NCI-H82 treated with DMSO at 0.1 percent for 48 hours (cell line): ENCODE data around the gene MSI2.

Source experiments
- DNase-seq: peaks from one replicate; lab custom pipeline; 2025; ENCODE audit not compliant: unreplicated experiment; lab: John Stamatoyannopoulos, UW

The MSI2 gene

DNA sequence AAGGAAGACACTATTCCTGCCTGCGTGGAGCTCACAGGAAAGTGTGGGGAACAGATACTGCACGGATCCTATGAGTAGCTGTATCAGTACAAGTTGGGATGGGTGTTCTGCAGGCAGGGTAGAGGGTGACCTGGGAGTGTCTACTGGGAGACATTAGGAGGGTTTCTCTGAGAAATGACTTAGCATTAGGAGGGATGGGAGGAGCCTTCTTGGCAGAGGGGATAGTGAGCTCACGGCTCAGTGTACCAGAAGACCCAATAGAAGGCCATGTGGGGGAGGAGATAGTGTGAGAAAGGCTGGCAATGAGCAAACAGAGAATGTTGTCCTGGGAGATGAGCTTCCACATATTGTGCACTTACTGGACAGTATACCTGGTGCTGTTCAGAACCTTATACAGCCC is 109.1 kb downstream of the MSI2 start:
- no peak for DNase-seq

DNA sequence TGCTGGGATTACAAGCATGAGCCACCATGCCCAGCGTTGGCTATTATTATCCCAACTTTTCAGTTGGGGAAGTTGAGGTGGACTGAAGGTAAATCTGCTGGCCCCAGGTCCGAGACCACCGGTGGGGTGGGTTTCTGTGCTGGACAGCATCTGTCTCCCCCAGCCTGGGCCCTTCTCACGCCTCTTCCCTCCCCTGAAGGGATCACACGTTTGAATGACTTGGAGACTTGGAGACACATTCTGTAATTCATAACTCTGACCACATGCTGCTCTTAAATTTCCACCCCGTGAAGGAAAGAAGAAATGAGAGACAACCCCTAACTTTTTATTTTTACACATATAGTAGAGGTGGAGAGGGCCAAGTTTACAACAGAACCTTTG is 109.8 kb downstream of the MSI2 start:
- no peak for DNase-seq

DNA sequence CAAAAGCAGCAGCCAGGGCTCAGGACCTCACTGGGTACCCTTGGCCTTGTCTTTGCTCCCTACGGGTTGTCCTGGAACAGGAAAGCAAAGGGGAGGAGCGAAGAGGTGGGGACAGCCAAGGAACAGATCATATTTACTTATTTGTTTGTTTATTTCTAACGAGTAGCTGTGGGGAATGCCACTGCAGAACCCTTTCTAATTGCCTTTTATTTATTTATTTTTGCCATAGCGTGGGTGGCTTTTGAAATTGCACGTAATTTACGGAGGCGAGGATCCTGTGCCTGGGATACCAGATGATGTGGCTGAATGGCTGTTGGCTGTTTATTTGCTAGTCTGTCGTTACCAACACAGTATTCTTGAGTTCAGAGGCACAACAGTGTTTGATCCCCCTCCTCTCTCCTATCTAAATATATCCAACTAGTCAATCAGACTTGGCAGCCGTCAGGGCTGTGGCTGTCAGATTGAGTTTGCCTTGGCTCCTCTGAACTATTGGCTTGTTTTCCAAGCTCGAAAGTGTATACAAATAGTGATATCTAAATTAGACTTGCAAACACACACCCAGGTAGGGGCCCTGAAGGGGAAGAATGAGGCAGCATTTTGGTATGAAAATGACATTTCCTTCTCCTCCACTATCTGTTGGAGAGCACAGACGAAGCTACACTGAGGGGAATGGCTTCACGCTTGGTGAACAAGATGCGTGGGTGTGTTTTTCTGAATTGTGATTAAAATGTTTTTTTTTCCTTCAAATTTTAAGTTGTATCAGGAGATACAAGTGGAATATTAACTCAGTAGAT is 110.4 kb downstream of the MSI2 start:
- DNase-seq = no peak

DNA sequence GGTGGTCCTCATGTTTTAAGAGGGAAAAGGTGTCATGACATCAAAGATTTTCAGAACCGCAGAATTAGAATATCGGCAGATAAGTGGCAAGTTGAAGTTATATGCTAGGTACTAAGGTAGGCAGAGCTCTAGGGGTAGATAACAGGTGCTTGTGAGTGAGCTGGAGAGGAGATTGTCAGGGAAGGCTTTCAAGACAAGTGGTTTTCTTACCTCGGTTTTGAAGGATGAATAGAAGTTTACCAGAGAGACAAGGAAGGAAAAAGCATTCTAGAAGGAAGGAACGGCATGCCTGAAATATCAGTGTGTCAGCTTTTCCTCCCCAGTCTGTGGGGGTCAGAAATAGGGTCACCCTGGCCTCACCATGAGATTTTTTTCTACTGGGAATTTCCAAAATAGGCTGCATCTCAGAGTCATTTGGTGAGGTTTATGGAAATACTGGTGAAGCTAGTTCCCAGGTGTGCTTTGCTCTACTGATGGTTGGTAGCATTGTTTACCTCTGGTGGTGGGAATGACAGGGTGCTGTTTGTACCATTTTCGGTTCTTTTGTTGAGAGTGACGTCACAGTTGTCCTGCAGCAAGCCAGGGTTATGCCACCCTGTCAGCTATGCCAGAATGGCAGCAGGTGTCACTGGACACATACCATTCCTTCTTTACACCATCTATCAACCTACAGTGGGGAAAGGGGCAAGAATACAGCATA is 112.5 kb downstream of the MSI2 start:
- DNase-seq = no peak

DNA sequence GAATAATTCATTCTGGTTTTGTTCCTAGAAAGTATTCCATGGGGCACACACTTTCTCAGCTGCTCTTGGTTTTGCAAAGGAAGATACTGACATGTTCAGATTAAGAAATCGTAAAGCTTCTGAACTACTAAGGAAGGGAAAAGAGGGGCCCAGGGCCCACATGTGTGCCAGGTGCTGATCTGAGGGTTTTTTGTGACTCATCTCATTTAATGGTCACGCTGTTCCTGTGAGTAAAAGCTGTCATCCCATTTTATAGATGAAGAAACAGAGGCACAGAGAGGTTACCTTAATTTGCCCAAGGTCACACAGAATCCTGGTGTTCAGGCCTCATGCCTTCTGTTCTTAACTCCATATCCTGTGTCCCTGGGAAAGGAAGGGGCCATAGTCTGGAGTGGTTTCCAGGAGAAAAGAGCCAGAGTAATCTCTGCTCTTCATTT is 113.2 kb downstream of the MSI2 start:
- DNase-seq = no peak

DNA sequence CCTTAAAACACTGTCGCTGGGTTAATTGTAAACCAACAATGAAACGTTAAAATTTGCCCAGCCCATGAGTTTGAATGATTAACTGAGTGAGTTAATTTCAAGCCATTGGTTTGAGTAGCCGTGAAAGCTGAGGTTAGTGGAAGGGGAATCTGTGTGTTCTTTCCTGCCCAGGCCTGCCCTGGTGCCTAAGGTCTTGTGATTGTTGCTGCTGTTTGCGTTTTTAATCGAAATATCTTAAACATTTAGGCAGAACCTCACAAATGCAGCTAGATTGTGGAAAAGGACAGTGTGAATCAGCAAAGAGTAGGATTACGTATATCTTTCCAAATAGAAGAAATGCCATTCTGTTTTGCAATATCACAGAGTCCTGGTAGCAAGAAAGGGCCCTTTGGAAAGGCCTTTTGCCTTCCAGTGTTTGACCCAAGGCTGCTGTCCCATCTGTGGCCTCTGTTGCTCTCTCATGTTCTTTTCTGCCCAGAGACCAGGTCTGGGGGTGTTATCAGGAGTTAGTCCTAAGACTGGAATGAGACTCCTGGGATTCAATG is 113.8 kb downstream of the MSI2 start:
- DNase-seq = no peak

DNA sequence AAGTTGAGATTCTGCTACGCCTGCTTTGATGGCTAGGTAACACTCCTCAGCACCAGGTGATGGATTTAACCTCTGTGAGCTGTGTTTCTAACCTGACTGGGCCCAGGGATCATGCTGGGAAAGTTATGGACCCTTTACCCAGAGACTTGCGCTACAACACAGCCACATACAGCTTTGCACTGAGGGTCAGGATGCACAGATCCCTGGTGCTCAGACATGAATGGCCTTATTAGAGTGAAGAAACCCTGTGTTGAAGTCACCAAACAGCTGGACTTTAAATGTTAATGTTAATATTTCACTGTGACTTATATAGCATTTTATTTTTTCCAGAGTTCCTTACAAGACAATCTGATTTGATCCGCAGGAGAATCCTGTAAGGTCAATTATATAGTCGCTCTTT is 114.3 kb downstream of the MSI2 start:
- DNase-seq = no peak

DNA sequence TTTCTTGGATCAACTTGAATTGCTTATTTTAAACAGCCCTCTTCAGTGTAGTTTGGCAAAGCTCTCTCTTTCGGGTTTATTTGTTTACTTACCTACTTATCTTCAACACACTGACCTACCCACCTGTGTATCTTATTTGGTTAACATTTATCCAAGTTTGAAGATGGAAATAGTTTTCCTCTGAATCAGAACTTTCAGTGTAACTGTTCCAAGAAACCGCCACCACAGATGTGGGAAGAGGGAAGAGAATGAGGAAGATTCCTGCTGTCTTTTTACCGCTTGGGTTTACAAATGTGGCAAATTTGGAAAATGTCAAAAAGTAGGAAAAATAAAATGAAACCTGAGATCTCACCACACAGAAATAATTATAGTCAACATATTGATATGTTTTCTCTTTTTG is 115.8 kb downstream of the MSI2 start:
- DNase-seq = no peak

DNA sequence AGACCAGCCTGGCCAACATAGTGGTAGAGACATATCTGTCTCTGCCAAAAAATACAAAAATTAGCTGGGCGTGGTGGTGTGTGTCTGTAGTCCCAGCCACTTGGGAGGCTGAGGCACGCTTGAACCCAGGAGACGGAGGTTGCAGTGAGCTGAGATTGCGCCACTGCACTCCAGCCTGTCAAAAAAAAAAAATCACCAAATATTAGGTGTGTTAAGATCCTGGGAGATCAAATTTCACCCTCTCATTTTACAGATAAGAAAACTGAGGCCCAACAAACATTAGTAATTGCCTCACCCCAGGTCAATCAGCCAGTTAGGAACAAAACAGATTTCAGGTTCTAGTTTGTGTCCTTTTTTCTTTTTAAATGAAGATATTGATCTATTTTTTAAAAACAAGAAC is 116.7 kb downstream of the MSI2 start:
- no peak for DNase-seq

DNA sequence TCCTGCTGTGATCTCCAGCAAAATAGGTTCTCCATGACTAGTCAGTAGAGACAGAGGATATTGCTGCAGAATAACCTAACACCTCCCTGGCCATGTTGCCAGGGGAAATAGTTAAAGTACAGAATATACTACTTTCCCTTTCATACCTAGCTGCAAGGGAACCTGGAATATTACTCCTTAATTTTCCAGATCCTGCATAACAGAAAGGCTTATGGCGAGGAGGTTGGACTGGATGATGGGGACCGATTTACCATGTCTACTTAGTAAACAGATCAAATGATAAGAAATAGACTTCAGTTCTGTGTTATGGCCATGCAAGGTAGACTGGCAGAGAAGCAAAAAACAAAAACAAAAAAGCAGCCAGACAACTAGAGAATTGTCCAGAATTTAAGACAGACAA is 117.4 kb downstream of the MSI2 start:
- DNase-seq = no peak

DNA sequence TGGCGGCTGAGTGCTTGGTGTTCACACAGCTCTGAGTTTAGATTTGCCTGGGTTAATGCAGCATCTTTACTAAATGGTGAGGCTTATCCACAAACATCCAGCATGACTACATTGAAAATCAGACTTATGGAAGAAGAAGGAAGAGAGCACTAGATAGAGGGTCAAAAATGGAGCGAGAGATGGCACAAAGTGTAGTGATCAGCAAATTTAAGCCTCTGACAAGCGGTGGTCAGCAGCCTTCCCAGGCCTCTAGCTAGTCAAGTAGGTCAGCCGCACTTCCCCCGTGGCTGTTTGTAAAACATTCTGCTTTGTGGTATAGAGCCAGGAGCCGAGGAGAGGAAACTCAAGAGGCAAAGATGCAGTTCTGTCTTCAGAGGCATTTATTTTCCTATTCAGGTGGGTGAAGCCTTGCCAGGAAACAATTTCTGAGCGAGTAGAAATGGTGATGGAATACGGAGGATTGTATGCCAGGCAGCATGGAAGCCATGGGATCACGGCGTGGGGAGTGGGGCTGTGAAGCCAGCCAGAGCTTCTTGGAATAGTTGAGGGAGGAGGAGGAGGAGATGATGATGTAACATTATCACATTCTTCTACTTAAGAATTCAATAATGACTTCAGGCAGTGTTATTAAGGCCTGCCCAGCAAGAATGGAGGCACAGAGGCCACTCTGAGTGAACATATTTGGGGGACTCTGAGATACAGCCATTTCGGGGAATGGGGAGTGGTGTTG is 118.9 kb downstream of the MSI2 start:
- no peak for DNase-seq

DNA sequence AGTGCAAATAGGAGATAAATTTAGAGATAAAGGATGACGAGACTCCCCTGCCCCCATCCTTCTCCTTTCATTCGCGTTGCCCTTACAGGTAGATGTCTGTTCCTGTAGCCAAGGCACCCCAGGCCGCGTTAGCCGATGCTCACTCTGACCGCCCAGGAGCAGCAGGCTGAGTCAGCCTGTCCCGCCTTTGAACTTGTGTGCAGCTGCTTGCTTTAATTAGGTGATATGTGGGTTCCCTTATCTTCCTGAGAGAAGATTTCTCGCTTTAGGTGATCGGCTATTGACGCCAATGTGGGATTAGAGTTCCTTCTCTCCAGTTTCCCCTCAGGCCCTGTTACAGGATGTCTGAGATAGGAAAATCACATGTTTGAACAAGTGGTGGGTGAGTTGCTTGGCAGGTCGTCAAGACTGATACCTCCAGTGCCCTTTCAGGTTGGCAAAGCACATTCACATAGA is 119.5 kb downstream of the MSI2 start:
- no peak for DNase-seq

DNA sequence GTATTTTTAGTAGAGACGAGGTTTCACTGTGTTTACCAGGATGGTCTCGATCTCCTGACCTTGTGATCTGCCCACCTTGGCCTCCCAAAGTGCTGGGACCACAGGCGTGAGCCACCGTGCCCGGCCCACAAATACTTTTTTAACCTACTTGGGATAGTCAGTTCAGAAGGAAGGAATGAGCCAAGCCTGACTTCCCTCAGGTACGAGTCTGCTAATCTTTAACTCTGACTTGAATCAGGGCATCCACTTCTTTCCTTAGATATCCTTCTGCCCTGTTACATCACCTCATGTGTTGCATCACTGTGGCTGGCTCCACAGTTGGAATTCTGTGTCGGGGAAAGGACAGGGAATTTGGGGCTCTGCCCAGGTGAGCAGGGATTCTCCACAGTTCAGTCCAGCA is 120.8 kb downstream of the MSI2 start:
- DNase-seq = no peak

DNA sequence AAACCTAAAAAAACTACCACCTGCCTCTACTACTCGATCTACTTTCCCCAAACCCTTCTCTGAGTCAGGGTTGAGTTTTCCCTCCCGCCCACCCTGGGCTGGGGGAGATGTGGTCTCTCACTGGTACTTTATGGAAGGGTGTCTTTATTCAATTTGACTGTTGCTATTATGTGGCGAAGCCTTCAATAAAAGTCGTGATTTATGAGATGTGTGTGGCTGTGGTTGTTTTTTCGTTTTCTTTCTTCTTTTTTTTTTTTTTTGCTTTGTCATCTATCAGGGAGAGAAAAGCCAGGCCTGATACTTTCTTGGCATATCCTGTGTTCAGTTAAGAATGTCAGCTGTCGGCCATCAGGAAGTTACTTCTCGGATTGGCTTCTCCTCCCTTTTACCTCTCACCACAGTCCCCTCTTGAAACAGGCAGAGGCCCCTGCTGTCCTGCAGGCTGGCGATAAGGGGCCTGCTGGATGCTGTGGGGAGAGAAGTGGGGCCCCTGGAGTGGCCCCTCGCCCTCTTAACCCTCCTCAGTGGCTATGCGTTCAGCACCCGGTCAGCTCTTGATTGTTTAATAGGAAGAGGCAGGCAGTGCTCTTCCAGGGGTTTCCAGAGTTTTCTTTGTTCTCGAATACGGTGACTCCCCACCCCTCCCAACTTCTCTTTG is 123.0 kb downstream of the MSI2 start:
- no peak for DNase-seq

DNA sequence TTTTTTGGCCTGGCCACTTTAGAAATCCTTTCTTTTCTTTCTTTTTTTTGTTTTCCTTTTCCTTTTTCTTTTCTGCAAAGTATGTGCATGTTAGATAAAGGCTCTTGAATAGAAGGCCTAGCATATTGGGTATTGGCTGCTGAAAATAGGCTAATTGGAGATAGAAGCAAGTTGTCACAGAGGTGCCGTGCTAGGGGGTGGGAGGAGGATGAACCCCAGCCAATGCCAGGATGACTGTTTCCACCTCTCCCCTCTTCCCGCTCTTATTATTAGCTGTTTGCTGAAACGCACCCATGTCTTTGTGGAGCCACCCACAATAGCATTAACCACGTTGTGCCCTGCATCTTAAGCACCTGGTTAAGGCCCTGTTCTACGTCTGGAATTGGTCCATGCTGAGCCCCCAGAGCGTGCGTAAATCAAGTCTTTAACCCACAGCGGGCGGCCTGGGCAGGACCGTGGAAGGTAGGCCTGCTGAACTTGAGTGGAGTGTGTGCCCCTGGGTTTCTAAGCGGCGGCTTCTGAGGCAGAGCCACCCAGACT is 123.6 kb downstream of the MSI2 start:
- no peak for DNase-seq

DNA sequence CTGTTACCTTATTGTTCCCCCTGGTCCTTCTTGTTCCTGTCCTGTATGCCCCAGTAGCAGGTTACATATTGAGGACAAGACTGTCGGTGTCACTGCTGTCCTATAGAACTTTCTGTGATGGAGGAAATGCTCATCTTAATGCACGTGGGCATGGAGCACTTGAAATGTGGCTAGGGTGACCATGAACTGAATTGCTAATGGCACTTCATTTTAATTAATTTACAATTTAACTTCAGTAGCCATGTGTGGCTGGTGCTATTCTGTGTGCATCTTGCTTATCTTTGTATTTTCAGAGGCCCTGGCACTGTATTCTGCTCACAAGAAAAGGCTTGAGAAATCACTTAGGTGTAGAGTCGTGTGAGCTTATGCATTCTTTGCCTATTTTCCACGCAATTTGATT is 125.2 kb downstream of the MSI2 start:
- DNase-seq = no peak

DNA sequence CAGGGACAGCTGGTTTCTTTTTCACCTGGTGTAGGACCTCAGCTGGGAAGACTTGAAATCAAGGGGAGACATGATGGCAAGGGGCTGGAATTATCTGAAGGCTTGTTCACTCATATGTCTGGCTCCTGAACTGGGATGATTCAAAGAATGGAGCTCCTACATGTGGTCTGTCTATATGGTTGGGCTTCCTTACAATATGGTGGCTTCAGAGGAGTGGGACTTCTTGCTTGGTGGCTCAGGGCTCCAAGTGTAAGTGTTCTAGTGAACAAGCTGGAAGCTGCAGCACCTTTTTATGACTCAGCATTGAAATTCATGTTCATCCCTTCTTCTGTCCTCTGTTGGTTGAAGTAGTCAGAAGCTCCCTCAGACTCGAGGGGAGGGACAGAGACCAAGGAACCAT is 127.9 kb downstream of the MSI2 start:
- no peak for DNase-seq

DNA sequence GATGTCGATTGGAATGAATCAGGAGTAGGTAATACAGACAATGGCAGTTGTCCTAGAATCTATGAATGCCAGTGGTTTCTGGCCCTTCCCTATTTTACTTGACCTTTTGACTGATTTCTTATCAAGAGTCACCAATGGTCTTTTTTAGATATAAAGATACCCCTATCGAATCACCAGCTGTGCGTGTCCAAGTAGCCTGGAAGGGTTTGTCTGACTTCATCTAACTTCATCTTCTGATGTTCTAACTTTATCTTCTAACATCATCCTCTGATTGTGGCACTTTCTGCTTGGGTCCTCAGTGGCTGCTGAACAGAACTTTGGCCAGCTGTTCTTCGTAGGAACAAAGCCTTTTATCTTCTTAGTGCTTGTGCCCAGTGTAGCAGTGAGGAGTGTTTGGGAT is 129.7 kb downstream of the MSI2 start:
- peak; percentile 68 for DNase-seq

DNA sequence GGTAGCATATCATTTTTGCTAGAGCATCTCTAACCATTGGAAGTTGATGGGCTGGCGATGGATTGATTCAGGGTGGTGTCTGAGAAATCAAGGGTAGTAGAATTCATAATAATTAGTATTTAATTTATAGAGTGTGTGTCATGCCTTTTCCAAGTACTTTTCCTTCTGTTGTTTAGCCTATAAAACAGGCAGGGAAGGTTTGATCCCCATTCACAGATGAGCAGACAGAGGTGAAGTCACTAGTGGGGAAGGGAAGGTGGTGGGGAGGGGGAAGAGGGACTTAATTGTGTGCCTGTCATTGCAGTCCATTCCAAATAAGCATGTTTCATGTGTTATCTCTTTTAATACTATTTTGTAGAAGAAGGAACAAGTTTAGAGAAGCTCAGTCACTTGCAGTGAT is 131.3 kb downstream of the MSI2 start:
- DNase-seq = no peak

DNA sequence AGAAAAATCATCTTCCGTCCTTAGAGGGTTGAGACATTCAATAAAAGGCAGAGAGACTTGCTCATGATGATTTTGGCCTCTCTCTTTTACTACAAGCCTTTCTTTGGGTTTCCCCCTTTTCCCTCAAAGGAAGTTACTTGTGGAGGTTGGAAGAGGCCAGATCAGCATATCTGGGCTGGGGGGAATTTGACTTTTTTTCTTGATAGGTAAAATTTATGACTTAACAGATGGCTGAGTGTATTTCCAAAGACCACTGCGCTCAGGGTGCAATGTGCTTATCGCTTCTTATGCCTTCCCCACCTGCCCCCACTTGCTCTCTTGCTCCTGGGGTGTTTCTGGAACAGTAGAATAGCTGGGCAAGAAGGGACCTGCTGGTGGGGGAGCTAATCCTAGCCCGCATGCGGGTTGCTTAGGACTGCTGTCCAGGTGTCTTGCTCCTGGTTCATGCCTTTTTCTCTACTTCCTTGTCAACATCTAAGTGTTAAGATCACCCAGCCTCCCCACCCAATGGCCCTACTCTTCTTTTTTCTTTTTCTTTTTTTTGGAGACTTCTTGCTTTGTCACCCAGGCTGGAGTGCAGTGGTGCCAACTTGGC is 131.9 kb downstream of the MSI2 start:
- no peak for DNase-seq

DNA sequence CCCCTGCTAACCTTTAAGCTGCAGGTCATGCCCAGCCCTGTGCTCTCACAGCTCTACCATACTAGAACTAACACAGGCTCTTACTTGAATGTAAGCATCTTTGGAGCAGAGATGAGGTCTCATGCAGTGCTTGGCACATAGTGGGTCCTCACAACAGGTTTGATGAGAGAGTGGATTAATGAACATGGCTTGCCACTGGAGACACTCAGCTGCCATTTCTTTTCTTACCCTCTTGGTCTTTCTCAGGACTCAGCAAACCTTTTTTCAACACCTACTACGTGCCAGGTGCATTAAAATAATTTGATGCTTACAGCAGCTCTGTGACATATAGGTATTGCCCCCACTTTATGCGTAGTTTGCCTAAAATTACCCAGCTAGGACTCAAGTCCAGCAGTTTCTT is 133.2 kb downstream of the MSI2 start:
- no peak for DNase-seq
